Activated B cell treated with CpG ODN at 0.5 μM for 24 hours (primary cell): ENCODE results near the gene THBS1. TPM values are rescaled to one million over a fixed set of nuclear protein-coding genes. Genes with fewer than 3 reads are reported as not detected.

ENCODE experiments used
- ATAC-seq: fragments of 200-7000 bp; cut with Tn5 transposase; one replicate; pipeline ENCODE4 v1.10.0; 2021; ENCODE audit warnings: low read depth, mild to moderate bottlenecking, moderate library complexity
- CTCF ChIA-PET: fragments of 350-600 bp; sonication (Branson Sonifier 250); formaldehyde crosslinking; loops from one replicate; lab custom pipeline; 2021; ENCODE audit warnings: antibody characterized with exemption; lab: Charles Lee
- POLR2A ChIA-PET: fragments of 350-600 bp; sonication (Branson Sonifier 250); formaldehyde crosslinking; loops from one replicate; lab custom pipeline; 2021; ENCODE audit warnings: antibody characterized with exemption; lab: Charles Lee
- DNase-seq: peaks from one replicate; pipeline ENCODE4 v3.0.0; 2022
- H3K27ac Mint-ChIP-seq: one replicate; pipeline ENCODE4 v1.8.0; 2020; ENCODE audit warnings: mixed read lengths
- H3K27me3 Mint-ChIP-seq: one replicate; pipeline ENCODE4 v1.8.0; 2021; ENCODE audit warnings: mixed read lengths
- H3K36me3 Mint-ChIP-seq: one replicate; pipeline ENCODE4 v1.8.0; 2021; ENCODE audit warnings: low read depth, mixed read lengths
- H3K4me1 Mint-ChIP-seq: one replicate; pipeline ENCODE4 v1.8.0; 2021; ENCODE audit warnings: mixed read lengths
- H3K4me3 Mint-ChIP-seq: one replicate; pipeline ENCODE4 v1.8.0; 2020; ENCODE audit warnings: mild to moderate bottlenecking, mixed read lengths
- H3K9me3 Mint-ChIP-seq: one replicate; pipeline ENCODE4 v1.8.0; 2020; ENCODE audit warnings: mixed read lengths
- intact Hi-C: fragments of 100-400 bp; cut with micrococcal nuclease; formaldehyde crosslinking; loops from one replicate; pipeline ENCODE4 v1.15.1; 2024
- total RNA-seq: library from RNA; stranded (reverse); gene quantifications from 2 replicates; pipeline ENCODE4 v1.2.3, GENCODE V29; 2022
- TF ChIP-seq, protein P1 (sequence below): fragments of 200-600 bp; IDR thresholded peaks from one replicate; pipeline ENCODE4 v1.8.0; 2022; ENCODE audit warnings: antibody characterized with exemption, mild to moderate bottlenecking

The THBS1 gene
- total RNA-seq, 1 donor from 2014 or later, result 1.7 TPM

DNA sequence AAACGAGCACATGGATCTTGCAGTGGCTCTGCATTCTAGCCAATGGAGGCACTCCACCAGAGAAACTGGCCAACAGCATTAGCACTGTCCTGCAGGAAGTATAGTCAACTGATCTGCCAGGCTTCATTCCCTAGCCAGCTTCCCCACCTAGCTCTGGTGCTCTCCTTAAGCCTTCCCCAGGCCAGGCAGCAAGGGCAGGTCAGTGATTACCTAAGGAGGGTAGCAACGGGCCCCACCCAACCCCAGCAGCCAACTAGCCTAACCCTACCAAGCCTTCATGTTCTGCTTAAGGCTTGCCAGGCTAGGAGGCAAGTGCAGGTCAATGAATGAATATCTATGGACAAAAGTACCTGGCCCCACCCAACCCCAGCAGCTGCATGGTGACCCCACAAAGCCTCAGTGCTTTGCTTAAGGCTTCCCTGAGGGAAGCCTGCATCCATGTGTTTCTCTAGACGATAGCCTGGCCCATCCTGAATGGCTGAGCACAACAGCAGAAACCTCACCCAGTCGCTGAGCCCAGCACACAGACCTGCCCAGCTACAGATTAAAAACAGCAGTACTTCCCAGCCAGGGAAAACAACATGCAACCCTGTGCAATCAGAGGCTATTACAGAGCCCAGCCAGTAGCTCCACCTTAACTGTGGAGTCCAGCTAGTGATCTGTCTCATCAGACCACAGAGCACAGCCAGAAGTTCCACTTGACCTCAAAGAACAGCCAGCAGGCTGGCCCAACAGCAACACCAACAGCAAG, 28.5 kb downstream of the THBS1 start:
- ChIA-PET CTCF (no interaction called here), POLR2A (no interaction called here)
- no peaks in the 10 kb centered on the region for H3K4me1 Mint-ChIP-seq
- no peak overlapping the region for H3K4me3 Mint-ChIP-seq
- H3K9me3 Mint-ChIP-seq, result peaks cover 18% of the 10 kb centered on the region
- DNase-seq, result no peak
- intact Hi-C loops, result no loop called here
- peaks cover 7% of the 10 kb centered on the region for H3K27me3 Mint-ChIP-seq
- TF ChIP-seq, protein P1, sequence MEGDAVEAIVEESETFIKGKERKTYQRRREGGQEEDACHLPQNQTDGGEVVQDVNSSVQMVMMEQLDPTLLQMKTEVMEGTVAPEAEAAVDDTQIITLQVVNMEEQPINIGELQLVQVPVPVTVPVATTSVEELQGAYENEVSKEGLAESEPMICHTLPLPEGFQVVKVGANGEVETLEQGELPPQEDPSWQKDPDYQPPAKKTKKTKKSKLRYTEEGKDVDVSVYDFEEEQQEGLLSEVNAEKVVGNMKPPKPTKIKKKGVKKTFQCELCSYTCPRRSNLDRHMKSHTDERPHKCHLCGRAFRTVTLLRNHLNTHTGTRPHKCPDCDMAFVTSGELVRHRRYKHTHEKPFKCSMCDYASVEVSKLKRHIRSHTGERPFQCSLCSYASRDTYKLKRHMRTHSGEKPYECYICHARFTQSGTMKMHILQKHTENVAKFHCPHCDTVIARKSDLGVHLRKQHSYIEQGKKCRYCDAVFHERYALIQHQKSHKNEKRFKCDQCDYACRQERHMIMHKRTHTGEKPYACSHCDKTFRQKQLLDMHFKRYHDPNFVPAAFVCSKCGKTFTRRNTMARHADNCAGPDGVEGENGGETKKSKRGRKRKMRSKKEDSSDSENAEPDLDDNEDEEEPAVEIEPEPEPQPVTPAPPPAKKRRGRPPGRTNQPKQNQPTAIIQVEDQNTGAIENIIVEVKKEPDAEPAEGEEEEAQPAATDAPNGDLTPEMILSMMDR, result no peak
- ATAC-seq, result no peak
- H3K36me3 Mint-ChIP-seq, result peaks cover 2% of the 10 kb centered on the region
- H3K27ac Mint-ChIP-seq, result no peak overlapping the region

GRCh38 chr15:39610665-39611064, 29.8 kb downstream of the THBS1 start:
- no peak for ATAC-seq
- TF ChIP-seq, protein P1, result no peak
- Mint-ChIP-seq H3K36me3 (peaks cover 2% of the 10 kb centered on the region), H3K9me3 (peaks cover 23% of the 10 kb centered on the region), H3K4me1 (no peaks in the 10 kb centered on the region), H3K4me3 (no peak overlapping the region), H3K27ac (no peak overlapping the region), H3K27me3 (peaks cover 7% of the 10 kb centered on the region)
- intact Hi-C loops, result no loop called here
- no peak for DNase-seq
- ChIA-PET POLR2A (no interaction called here), CTCF (no interaction called here)

GRCh38 chr15:39613271-39613670, 32.4 kb downstream of the THBS1 start:
- no peak for ATAC-seq
- no peak overlapping the region for H3K27ac Mint-ChIP-seq
- intact Hi-C loops, result no loop called here
- H3K4me1 Mint-ChIP-seq, result no peaks in the 10 kb centered on the region
- TF ChIP-seq, protein P1, result no peak
- POLR2A ChIA-PET, result no interaction called here
- no peak for DNase-seq
- H3K36me3 Mint-ChIP-seq, result peaks cover 2% of the 10 kb centered on the region
- peaks cover 22% of the 10 kb centered on the region for H3K9me3 Mint-ChIP-seq
- H3K27me3 Mint-ChIP-seq, result peaks cover 5% of the 10 kb centered on the region
- H3K4me3 Mint-ChIP-seq, result no peak overlapping the region
- CTCF ChIA-PET, result no interaction called here

DNA sequence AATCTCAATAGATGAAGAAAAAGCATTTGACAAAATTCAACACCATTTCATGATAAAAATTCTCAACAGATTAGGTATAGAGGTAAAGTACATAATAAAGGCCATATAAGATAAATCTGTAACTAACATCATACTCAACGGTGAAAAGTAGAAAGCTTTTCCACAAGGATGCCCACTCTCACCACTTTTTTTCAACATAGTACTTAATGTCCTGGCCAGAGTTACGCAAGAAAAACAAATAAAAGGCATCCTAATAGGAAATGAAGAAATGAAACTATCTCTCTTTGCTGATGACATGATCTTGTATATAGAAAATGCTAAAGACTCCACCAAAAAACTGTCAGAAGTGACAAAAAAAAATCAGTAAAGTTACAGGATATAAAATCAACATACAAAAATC, 33.0 kb downstream of the THBS1 start:
- intact Hi-C loops, result no loop called here
- ChIA-PET POLR2A (no interaction called here), CTCF (no interaction called here)
- peaks cover 5% of the 10 kb centered on the region for H3K27me3 Mint-ChIP-seq
- no peak for DNase-seq
- peaks cover 2% of the 10 kb centered on the region for H3K36me3 Mint-ChIP-seq
- no peak overlapping the region for H3K27ac Mint-ChIP-seq
- no peaks in the 10 kb centered on the region for H3K4me1 Mint-ChIP-seq
- TF ChIP-seq, protein P1, result no peak
- H3K4me3 Mint-ChIP-seq, result no peak overlapping the region
- ATAC-seq, result no peak
- peaks cover 21% of the 10 kb centered on the region for H3K9me3 Mint-ChIP-seq

DNA sequence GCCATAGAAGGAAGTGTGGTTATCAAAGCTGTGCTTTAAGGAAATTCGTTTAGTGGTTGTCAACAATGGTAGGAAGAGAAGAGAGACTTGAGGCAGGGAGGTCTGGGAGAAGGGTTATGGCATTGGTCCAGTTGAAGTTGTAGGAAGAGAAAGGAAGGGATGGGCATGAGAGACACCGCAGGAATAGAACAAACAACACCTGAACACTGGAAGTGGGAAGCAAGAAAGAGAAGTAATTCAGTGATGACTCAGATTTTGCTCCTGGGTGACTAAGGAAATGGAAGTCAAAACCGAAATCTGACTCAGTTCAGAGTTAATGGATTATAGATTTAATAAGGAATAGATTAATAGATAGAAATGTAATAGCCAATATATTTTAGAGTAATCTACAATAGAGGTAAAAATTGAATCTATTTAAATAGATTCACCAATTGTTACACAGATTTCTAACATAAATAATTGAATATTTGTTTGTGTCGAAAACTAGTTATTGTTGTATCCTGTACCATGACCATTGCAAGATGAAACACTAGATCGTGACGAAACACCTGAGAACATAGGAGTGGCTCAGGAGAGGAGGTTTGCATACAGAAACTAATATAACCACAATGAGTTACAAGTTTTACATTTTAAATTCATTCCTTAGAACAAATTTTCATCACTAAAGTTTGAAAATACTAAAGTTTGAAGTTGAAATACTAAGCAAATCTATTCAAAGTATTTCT, 36.0 kb downstream of the THBS1 start:
- CTCF ChIA-PET, result no interaction called here
- POLR2A ChIA-PET, result no interaction called here
- DNase-seq (no peak), ATAC-seq (no peak)
- Mint-ChIP-seq H3K36me3 (no peaks in the 10 kb centered on the region), H3K9me3 (peaks cover 12% of the 10 kb centered on the region), H3K27ac (no peak overlapping the region), H3K4me1 (no peaks in the 10 kb centered on the region), H3K27me3 (peaks cover 3% of the 10 kb centered on the region), H3K4me3 (no peak overlapping the region)
- TF ChIP-seq, protein P1, result no peak
- intact Hi-C loops, result no loop called here
